Endothelial cell of umbilical vein (primary cell): Measurements from ENCODE around the gene CCNJ. TPM values are rescaled to one million over a fixed set of nuclear protein-coding genes. Genes with fewer than 3 reads are reported as not detected.
A peak's percentile ranks its signal among the peaks of the same experiment; 100 is the strongest.

Experiments
- BruUV-seq: library from RNA; stranded (reverse); fragments of 400-500 nt; replicated peaks from 2 replicates; lab custom pipeline; 2021; lab: Mats Ljungman, UMichigan
- CTCF ChIA-PET: fragments of 300-600, 350-600 bp; sonication (Branson Sonifier 250); formaldehyde crosslinking; loops from one replicate; lab custom pipeline; 2021; ENCODE audit warnings: antibody characterized with exemption, inconsistent platforms; lab: Charles Lee
- POLR2A ChIA-PET: fragments of 300-600, 350-600 bp; sonication (Branson Sonifier 250); formaldehyde crosslinking; loops from one replicate; lab custom pipeline; 2021; ENCODE audit warnings: antibody characterized with exemption, inconsistent platforms; lab: Charles Lee
- DNase-seq: peaks from one replicate; pipeline ENCODE4 v3.0.0-alpha.2; 2011; ENCODE audit warnings: low read depth, low spot score
- FAIRE-seq: peaks from 2 replicates; lab custom pipeline; 2011; peaks lifted over from hg19 to GRCh38; lab: Jason Lieb, UNC
- H2AFZ ChIP-seq: 2 replicates; pipeline ENCODE4 v1.6.0; 2012; ENCODE audit warnings: low read depth, low read length, control low read depth, inconsistent platforms
- H3K27ac ChIP-seq: 2 replicates; pipeline ENCODE4 v1.5.1; 2011; ENCODE audit warnings: low read depth, mild to moderate bottlenecking, control low read depth, low read length, moderate library complexity; ENCODE audit not compliant: insufficient read depth
- H3K27me3 ChIP-seq, 2 experiments: 2 replicates each; pipeline versions ENCODE4 v1.6.0 to v1.6.1; 2011; ENCODE audit warnings: low read length in 2 of 2, mixed read lengths in 1 of 2; ENCODE audit not compliant: control insufficient read depth in 2 of 2, insufficient read depth in 2 of 2
- H3K36me3 ChIP-seq, 2 experiments: 2 replicates in 1 of 2; 3 replicates in 1 of 2; pipeline ENCODE4 v1.5.1; 2011; ENCODE audit warnings: low read length in 2 of 2, mild to moderate bottlenecking in 1 of 2, moderate library complexity in 1 of 2; ENCODE audit not compliant: control insufficient read depth in 2 of 2, insufficient read depth in 2 of 2; ENCODE audit errors: extremely low read depth in 1 of 2
- H3K4me1 ChIP-seq: 3 replicates; pipeline ENCODE4 v1.5.1; 2011; ENCODE audit warnings: mild to moderate bottlenecking, low read length; ENCODE audit not compliant: control insufficient read depth, insufficient read depth; ENCODE audit errors: extremely low read depth
- H3K4me2 ChIP-seq: 2 replicates; pipeline ENCODE4 v1.6.1; 2011; ENCODE audit warnings: low read length, control low read depth, mixed read lengths; ENCODE audit not compliant: insufficient read depth
- H3K4me3 ChIP-seq, 3 experiments: fragments of 200-600 bp in 1 of 3; sonication (generic), shearing (Covaris generic) in 1 of 3; replicated peaks in 1 of 3; 2 replicates each; pipeline ENCODE4 v1.5.1; 2011 to 2016; ENCODE audit warnings: control low read depth in 3 of 3, low read length in 3 of 3, mild to moderate bottlenecking in 2 of 3, inconsistent platforms in 1 of 3, low read depth in 1 of 3, moderate library complexity in 1 of 3; ENCODE audit not compliant: insufficient read depth in 1 of 3
- H3K79me2 ChIP-seq: 2 replicates; pipeline ENCODE4 v1.6.0; 2012; ENCODE audit warnings: low read length, inconsistent platforms; ENCODE audit not compliant: control insufficient read depth, insufficient read depth
- H3K9ac ChIP-seq: replicated peaks from 2 replicates; pipeline ENCODE3; 2011; ENCODE audit warnings: low read length, control low read depth; ENCODE audit not compliant: insufficient read depth; ENCODE audit errors: extremely low read depth
- H3K9me1 ChIP-seq: replicated peaks from 3 replicates; pipeline ENCODE4 v1.6.0; 2011; ENCODE audit warnings: mild to moderate bottlenecking, low read length; ENCODE audit not compliant: control insufficient read depth, insufficient read depth; ENCODE audit errors: extremely low read depth
- H3K9me3 ChIP-seq: replicated peaks from 2 replicates; pipeline ENCODE4 v1.5.1; 2012; ENCODE audit warnings: low read length, inconsistent platforms; ENCODE audit not compliant: control insufficient read depth, insufficient read depth
- H4K20me1 ChIP-seq: replicated peaks from 2 replicates; pipeline ENCODE3; 2011; ENCODE audit warnings: mild to moderate bottlenecking, low read length; ENCODE audit not compliant: control insufficient read depth, insufficient read depth; ENCODE audit errors: extremely low read depth
- EZH2 ChIP-seq: IDR thresholded peaks from 2 replicates; pipeline ENCODE4 v1.6.1; 2012; ENCODE audit warnings: borderline replicate concordance, low read depth, mild to moderate bottlenecking, moderate library complexity, low read length, inconsistent platforms; ENCODE audit not compliant: severe bottlenecking
- FOS ChIP-seq: IDR thresholded peaks from 2 replicates; pipeline ENCODE4 v1.6.1; 2011; ENCODE audit warnings: mild to moderate bottlenecking, low read length, moderate library complexity, borderline replicate concordance; ENCODE audit not compliant: insufficient read depth
- GATA2 ChIP-seq: IDR thresholded peaks from 2 replicates; pipeline ENCODE4 v1.7.0; 2011; ENCODE audit warnings: low read depth, mild to moderate bottlenecking, moderate library complexity, mixed read lengths, low read length; ENCODE audit not compliant: insufficient read length, insufficient read depth
- JUN ChIP-seq: IDR thresholded peaks from 2 replicates; pipeline ENCODE4 v1.6.1; 2011; ENCODE audit warnings: borderline replicate concordance, low read depth; ENCODE audit not compliant: insufficient read length, insufficient read depth
- MYC ChIP-seq: IDR thresholded peaks from one replicate; pipeline ENCODE4 v1.6.1; 2011; ENCODE audit warnings: mild to moderate bottlenecking, low read depth, low read length
- POLR2A ChIP-seq: IDR thresholded peaks from 2 replicates; pipeline ENCODE4 v1.6.1; 2012; ENCODE audit warnings: low read depth, mild to moderate bottlenecking, control low read depth, low read length
- POLR2AphosphoS5 ChIP-seq: IDR thresholded peaks from 2 replicates; pipeline ENCODE4 v1.6.1; 2012; ENCODE audit warnings: low read depth, mild to moderate bottlenecking, control low read depth, low read length, moderate library complexity; ENCODE audit not compliant: insufficient read depth
- dilution Hi-C: fragments of 300-500 bp; cut with MboI; formaldehyde crosslinking; loops from one replicate; pipeline ENCODE4 v1.15.0; 2019; ENCODE audit warnings: low sequenced_read_pairs; ENCODE audit not compliant: extremely low pct_ligation_motif_present
- intact Hi-C: fragments of 100-400 bp; cut with micrococcal nuclease; formaldehyde crosslinking; loops from one replicate; pipeline ENCODE4 v1.10.0; 2022
- microRNA-seq: library from miRNA; unstranded; fragments of <30 nt; microRNA quantifications from one replicate; pipeline ENCODE4 v1.2.0, GENCODE V29; 2021; ENCODE audit warnings: borderline number of aligned reads, borderline replicate concordance
- polyA plus RNA-seq, 4 experiments: library from polyadenylated mRNA; depleted of rRNA in 3 of 4; stranded (reverse) in 3 of 4; unstranded in 1 of 4; fragments of >200 nt; gene quantifications; 2 replicates each; pipeline versions ENCODE4 v1.2.1 to v1.2.3, GENCODE V29; 2011 to 2012; ENCODE audit warnings: missing spikeins in 1 of 4
- small RNA-seq: library from RNA; depleted of rRNA; stranded (forward); fragments of <200 nt; gene quantifications from one replicate; pipeline ENCODE3, GENCODE V24; 2012; ENCODE audit warnings: low replicate concordance, low read depth; ENCODE audit not compliant: insufficient read depth, insufficient read length
- total RNA-seq: library from RNA; stranded (reverse); gene quantifications from 2 replicates; pipeline ENCODE4 v1.2.3, GENCODE V29; 2021
- TF ChIP-seq, protein P1 (sequence below), 2 donors: IDR thresholded peaks; 1 replicate in 1 of 2; 2 replicates in 1 of 2; pipeline ENCODE4 v1.5.1; 2011; ENCODE audit warnings: low read length in 2 of 2, mild to moderate bottlenecking in 2 of 2, moderate library complexity in 2 of 2, control low read depth in 1 of 2, inconsistent platforms in 1 of 2, low read depth in 1 of 2; ENCODE audit not compliant: insufficient read depth in 1 of 2; ENCODE audit errors: extremely low read depth in 1 of 2
- TF ChIP-seq, protein P2 (sequence below): IDR thresholded peaks from 2 replicates; pipeline ENCODE4 v1.6.1; 2011; ENCODE audit not compliant: insufficient read depth, insufficient read length

The CCNJ gene
- total and polyA plus RNA-seq, 2 donors (not counting 3 experiments of a cell fraction or from before 2014, with no cell fraction given) = 25.5 to 27.6 TPM

GRCh38 chr10:96107623-96108038 is 64.2 kb downstream of the CCNJ start:
- H3K9me3 ChIP-seq = no peaks in the 10 kb centered on the region
- POLR2A ChIA-PET = no interaction called here

More at GRCh38 chr10:96107623-96108038, 64.2 kb downstream of the CCNJ start:
- no peak for TF ChIP-seq GATA2
- no peak for TF ChIP-seq POLR2AphosphoS5
- TF ChIP-seq, protein P1, sequence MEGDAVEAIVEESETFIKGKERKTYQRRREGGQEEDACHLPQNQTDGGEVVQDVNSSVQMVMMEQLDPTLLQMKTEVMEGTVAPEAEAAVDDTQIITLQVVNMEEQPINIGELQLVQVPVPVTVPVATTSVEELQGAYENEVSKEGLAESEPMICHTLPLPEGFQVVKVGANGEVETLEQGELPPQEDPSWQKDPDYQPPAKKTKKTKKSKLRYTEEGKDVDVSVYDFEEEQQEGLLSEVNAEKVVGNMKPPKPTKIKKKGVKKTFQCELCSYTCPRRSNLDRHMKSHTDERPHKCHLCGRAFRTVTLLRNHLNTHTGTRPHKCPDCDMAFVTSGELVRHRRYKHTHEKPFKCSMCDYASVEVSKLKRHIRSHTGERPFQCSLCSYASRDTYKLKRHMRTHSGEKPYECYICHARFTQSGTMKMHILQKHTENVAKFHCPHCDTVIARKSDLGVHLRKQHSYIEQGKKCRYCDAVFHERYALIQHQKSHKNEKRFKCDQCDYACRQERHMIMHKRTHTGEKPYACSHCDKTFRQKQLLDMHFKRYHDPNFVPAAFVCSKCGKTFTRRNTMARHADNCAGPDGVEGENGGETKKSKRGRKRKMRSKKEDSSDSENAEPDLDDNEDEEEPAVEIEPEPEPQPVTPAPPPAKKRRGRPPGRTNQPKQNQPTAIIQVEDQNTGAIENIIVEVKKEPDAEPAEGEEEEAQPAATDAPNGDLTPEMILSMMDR (IDR thresholded peaks at IDR 0.05; ENCODE audit: extremely low read depth in 1 of 2, insufficient read depth in 1 of 2, low read depth in 1 of 2, low read length in 2 of 2) = no peak
- TF ChIP-seq, protein P2, sequence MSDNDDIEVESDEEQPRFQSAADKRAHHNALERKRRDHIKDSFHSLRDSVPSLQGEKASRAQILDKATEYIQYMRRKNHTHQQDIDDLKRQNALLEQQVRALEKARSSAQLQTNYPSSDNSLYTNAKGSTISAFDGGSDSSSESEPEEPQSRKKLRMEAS = no peak
- no peak for TF ChIP-seq JUN
- TF ChIP-seq EZH2 = no peak
- TF ChIP-seq FOS = no peak
- TF ChIP-seq MYC = no peak
- TF ChIP-seq POLR2A = no peak
- no peaks in the 10 kb centered on the region for H3K9me1 ChIP-seq
- H3K27ac ChIP-seq = no peak overlapping the region
- H3K4me1 ChIP-seq = no peaks in the 10 kb centered on the region
- FAIRE-seq (no peak), DNase-seq (no peak)
- H3K27me3 ChIP-seq = peaks cover 23 to 43% of the 10 kb centered on the region in 2 experiments
- intact Hi-C loops = no loop called here
- H3K36me3 ChIP-seq = no peaks in the 10 kb centered on the region
- H3K4me3 ChIP-seq = no peak overlapping the region
- H2AFZ ChIP-seq = no peak overlapping the region
- no peaks in the 10 kb centered on the region for H3K79me2 ChIP-seq
- H3K4me2 ChIP-seq = no peak overlapping the region
- no TSS peak for BruUV-seq
- CTCF ChIA-PET = interaction anchor here (2.8 kb wide), 1 partner anchor 91 kb away, joined by 9 read pairs; no protein-coding TSS in a partner anchor
- no peaks in the 10 kb centered on the region for H4K20me1 ChIP-seq
- no peak overlapping the region for H3K9ac ChIP-seq
- dilution Hi-C loops = no loop called here

Small RNA genes lying within 50 kb of the gene (microRNA-seq; reads per million reads assigned to microRNA genes)
- gene MIR3157 = 13.8 reads per million, percentile 31 among the genes with 10 or more reads in this experiment

Small RNA genes lying within 50 kb of the gene (small RNA-seq; reads per million reads assigned to genes)
- gene MIR3157 = not detected

Other genes starting within 250 kb of the CCNJ start
- 0.53 and 1.2 TPM in 2 replicates for gene CC2D2B, start 135.6 kb upstream of the CCNJ start, total RNA-seq
- gene CC2D2B, start 135.6 kb upstream of the CCNJ start, polyA plus RNA-seq = 0.03 and 0.21 TPM in 2 replicates
- 11.9 and 12.1 TPM in 2 replicates for gene ZNF518A, start 86.7 kb downstream of the CCNJ start, total RNA-seq
- gene ZNF518A, start 86.7 kb downstream of the CCNJ start, polyA plus RNA-seq = 1.9 and 2.9 TPM in 2 replicates
- not detected in 2 replicates for gene BLNK, start 228.0 kb downstream of the CCNJ start, total RNA-seq
- not detected in 2 replicates for gene BLNK, start 228.0 kb downstream of the CCNJ start, polyA plus RNA-seq